ENCODE data around the gene ATG16L2.

DNA sequence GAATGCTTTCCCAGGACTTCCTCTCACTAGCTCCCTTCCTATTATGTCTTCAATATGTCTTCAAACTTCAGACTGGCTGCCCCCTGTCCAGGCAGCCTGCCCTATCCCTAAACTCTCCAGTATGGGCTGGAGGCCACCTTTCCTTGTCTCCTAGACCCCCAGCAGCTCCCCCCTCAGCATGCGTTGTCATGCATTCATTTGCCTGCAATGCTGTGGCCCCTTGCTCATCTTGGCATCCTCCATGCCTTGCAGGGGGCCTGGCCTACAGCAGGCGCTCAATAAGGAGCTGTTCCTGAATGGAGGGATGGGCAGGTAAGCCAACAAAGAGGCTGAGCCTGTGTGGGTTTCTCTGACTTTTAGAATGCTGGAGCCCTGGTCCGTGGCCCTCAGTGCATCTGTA is 45.6 kb upstream of the ATG16L2 start:
- TF ChIP-seq, protein P1, sequence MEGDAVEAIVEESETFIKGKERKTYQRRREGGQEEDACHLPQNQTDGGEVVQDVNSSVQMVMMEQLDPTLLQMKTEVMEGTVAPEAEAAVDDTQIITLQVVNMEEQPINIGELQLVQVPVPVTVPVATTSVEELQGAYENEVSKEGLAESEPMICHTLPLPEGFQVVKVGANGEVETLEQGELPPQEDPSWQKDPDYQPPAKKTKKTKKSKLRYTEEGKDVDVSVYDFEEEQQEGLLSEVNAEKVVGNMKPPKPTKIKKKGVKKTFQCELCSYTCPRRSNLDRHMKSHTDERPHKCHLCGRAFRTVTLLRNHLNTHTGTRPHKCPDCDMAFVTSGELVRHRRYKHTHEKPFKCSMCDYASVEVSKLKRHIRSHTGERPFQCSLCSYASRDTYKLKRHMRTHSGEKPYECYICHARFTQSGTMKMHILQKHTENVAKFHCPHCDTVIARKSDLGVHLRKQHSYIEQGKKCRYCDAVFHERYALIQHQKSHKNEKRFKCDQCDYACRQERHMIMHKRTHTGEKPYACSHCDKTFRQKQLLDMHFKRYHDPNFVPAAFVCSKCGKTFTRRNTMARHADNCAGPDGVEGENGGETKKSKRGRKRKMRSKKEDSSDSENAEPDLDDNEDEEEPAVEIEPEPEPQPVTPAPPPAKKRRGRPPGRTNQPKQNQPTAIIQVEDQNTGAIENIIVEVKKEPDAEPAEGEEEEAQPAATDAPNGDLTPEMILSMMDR (conservative IDR thresholded peaks at IDR 0.05) = no peak
- TF ChIP-seq EZH2 (IDR thresholded peaks at IDR 0.05; ENCODE audit: low read depth) = no peak
